GM12878 (cell line): ENCODE data around the gene TBCE.
"Not testable (repeated sequence)": the region's sequence is repeated elsewhere in the genome, so short reads cannot be mapped to it uniquely, and the experiment has no call there.

Source experiments
- CTCF ChIP-seq, 3 experiments: IDR thresholded peaks in 2 of 3; conservative IDR thresholded peaks in 1 of 3; 2 replicates each; pipeline ENCODE4 v1.5.1; 2011; ENCODE audit warnings: low read depth in 3 of 3, low read length in 3 of 3, mild to moderate bottlenecking in 3 of 3, control low read depth in 2 of 3, moderate library complexity in 2 of 3, inconsistent platforms in 1 of 3, mixed read lengths in 1 of 3; ENCODE audit not compliant: control insufficient read depth in 2 of 3, insufficient read depth in 1 of 3; ENCODE audit errors: extremely low read depth in 1 of 3
- RAD21 ChIP-seq: IDR thresholded peaks from 2 replicates; pipeline ENCODE4 v1.6.1; 2011; ENCODE audit warnings: mild to moderate bottlenecking, low read depth, low read length, moderate library complexity; ENCODE audit not compliant: insufficient read depth
- ZNF687 ChIP-seq: fragments of 450-650 bp; IDR thresholded peaks from 2 replicates; pipeline ENCODE4 v1.6.1; 2017; ENCODE audit warnings: mild to moderate bottlenecking, moderate library complexity

GRCh38 chr1:235469897-235470296, 102.7 kb downstream of the TBCE start:
- not testable (repeated sequence) for TF ChIP-seq CTCF (IDR thresholded peaks at IDR 0.05 in 2 of 3, conservative IDR thresholded peaks at IDR 0.05 in 1 of 3; ENCODE audit: control insufficient read depth in 2 of 3, extremely low read depth in 1 of 3, insufficient read depth in 1 of 3, low read depth in 3 of 3, low read length in 3 of 3); RAD21; ZNF687
